NCI-H2081 (cell line): ENCODE results near the gene BAK1.

Experiments used
- DNase-seq, 2 experiments: peaks; one replicate each; lab custom pipeline; 2025; lab: John Stamatoyannopoulos, UW

BAK1 gene

GRCh38 chr6:33579828-33580714, at the start of gene BAK1:
TSS of gene BAK1 (minus strand) at chr6:33580276. CDS start at chr6:33577604, 2,672 bp downstream.
- peak; percentile 87 to 91 for DNase-seq

- peak; percentile 89 to 97 for DNase-seq
These were observed 48.4 kb upstream of the BAK1 start for GRCh38 chr6:33628401-33628964.

- no peak for DNase-seq
These were observed 47.8 kb upstream of the BAK1 start for GRCh38 chr6:33627876-33628275.

- DNase-seq, result no peak
These were observed 44.8 kb upstream of the BAK1 start for GRCh38 chr6:33624856-33625255.

GRCh38 chr6:33623895-33624381, 43.9 kb upstream of the BAK1 start:
- peak in 1 of 2 experiments; percentile 38 for DNase-seq

- DNase-seq, result no peak
These were observed 42.7 kb upstream of the BAK1 start for GRCh38 chr6:33622456-33623431.

GRCh38 chr6:33621711-33622388, 41.8 kb upstream of the BAK1 start:
- peak; percentile 57 to 67 for DNase-seq

GRCh38 chr6:33620856-33621710, 41.0 kb upstream of the BAK1 start, which contains the start of gene ITPR3:
TSS of gene ITPR3 (plus strand) at chr6:33621322. CDS start at chr6:33621603, 281 bp downstream.
- peak; percentile 54 to 76 for DNase-seq

GRCh38 chr6:33620158-33620855, 40.2 kb upstream of the BAK1 start:
- peak in 1 of 2 experiments; percentile 34 for DNase-seq

GRCh38 chr6:33619166-33619840, 39.2 kb upstream of the BAK1 start:
- DNase-seq, result no peak

- no peak for DNase-seq
These were observed 36.8 kb upstream of the BAK1 start for GRCh38 chr6:33616913-33617312.

GRCh38 chr6:33616113-33616512, 36.0 kb upstream of the BAK1 start:
- DNase-seq, result no peak

GRCh38 chr6:33613795-33614168, 33.7 kb upstream of the BAK1 start:
- no peak for DNase-seq

- DNase-seq, result no peak
These were observed 33.2 kb upstream of the BAK1 start for GRCh38 chr6:33613146-33613794.

- DNase-seq, result no peak
These were observed 31.0 kb upstream of the BAK1 start for GRCh38 chr6:33610779-33611732.

GRCh38 chr6:33610067-33610466, 30.0 kb upstream of the BAK1 start:
- no peak for DNase-seq

- DNase-seq, result no peak
These were observed 29.5 kb upstream of the BAK1 start for GRCh38 chr6:33609528-33609927.
